ENCODE measurements around the gene APLP1. TPM values are rescaled to one million over a fixed set of nuclear protein-coding genes. Genes with fewer than 3 reads are reported as not detected.

The APLP1 gene
- total and polyA plus RNA-seq, 7 donors, result 0.48 to 4.1 (median 0.84) TPM

DNA sequence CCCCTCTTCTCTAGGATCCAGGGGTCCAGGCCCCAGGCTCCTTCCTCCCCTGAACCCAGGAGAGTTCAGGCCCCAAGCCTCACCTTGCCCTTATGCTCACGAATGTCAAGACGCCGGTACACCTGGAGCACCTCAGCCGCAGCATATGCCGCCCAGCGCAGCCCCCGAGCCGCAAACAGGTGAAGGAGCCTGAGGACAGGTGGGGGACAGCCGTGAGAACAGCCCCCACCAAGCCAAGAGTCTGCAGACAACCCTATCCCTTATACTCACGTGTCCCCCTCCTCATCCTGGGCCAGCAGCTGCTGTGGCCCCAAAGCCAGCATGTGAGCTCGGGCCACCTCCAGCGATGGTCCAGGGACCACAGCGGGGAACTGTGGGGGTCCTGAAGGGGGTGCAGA is 28.3 kb downstream of the APLP1 start:
- WGBS, 3 donors, result 91 to 94% (median 93%) methylated on average over 13 of the region's 13 CpGs
- H3K36me3 ChIP-seq (ENCODE audit: insufficient read depth in 1 of 2, low read depth in 1 of 2), result peaks cover 0 to 29% of the 10 kb centered on the region in 2 donors
- peaks cover 0 to 4% (median 0%) of the 10 kb centered on the region in 3 donors for H3K27me3 ChIP-seq (ENCODE audit: insufficient read depth in 3 of 3, low read length in 2 of 3)
- DNase-seq, result no peak
- H3K9me3 ChIP-seq, result no peaks in the 10 kb centered on the region
- intact Hi-C loops (cut with DNase I), result no loop called here
- no peak overlapping the region for H3K27ac ChIP-seq
- no peak overlapping the region for H3K4me3 ChIP-seq
- TF ChIP-seq, protein P1, sequence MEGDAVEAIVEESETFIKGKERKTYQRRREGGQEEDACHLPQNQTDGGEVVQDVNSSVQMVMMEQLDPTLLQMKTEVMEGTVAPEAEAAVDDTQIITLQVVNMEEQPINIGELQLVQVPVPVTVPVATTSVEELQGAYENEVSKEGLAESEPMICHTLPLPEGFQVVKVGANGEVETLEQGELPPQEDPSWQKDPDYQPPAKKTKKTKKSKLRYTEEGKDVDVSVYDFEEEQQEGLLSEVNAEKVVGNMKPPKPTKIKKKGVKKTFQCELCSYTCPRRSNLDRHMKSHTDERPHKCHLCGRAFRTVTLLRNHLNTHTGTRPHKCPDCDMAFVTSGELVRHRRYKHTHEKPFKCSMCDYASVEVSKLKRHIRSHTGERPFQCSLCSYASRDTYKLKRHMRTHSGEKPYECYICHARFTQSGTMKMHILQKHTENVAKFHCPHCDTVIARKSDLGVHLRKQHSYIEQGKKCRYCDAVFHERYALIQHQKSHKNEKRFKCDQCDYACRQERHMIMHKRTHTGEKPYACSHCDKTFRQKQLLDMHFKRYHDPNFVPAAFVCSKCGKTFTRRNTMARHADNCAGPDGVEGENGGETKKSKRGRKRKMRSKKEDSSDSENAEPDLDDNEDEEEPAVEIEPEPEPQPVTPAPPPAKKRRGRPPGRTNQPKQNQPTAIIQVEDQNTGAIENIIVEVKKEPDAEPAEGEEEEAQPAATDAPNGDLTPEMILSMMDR (IDR thresholded peaks at IDR 0.05), result no peak
- no peak for ATAC-seq
- H3K4me1 ChIP-seq, result peaks cover 7% of the 10 kb centered on the region

DNA sequence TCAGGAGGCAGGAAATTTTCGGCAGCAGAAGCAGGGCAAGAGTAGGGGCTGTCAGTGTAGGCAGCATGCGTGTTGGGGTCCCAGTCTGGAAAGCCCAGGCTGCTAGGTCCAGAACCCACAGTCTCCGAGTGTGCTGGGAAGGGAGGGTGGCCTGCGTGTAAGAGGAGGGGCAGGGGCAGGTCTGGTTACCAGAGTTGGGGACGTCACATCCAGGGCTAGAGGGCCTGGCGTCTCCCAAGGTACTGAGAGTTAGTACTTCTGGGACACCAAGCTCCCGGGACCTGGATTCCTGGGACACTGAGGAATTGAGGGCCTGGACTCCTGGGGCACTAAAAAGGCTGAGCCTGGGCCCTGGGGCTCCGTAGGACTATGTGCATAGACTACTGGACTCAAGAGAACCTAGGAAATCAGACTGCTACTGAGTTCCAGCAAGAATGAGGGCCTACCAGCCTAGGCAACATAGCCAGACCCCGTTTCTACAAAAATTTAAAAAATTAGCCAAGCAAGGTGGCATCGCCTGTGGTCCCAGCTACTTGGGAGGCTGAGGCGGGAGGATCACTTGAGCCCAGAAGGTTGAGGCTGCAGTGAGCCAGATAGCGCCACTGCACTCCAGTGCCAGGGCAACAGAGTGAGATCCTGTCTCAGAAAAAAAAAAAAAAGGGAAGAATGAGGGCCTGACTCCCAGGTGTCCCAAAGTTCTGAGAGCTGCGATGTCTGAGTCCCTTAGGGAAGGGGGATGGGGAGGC is 29.5 kb downstream of the APLP1 start:
- DNase-seq (no peak), ATAC-seq (no peak)
- intact Hi-C loops (cut with DNase I), result no loop called here
- TF ChIP-seq, protein P1 (IDR thresholded peaks at IDR 0.05), result no peak
- Histone ChIP-seq H3K4me3 (peak overlapping the region; percentile 81), H3K27ac (no peak overlapping the region), H3K27me3 (ENCODE audit: insufficient read depth in 3 of 3, low read length in 2 of 3) (peaks cover 0 to 4% (median 2%) of the 10 kb centered on the region in 3 donors), H3K9me3 (no peaks in the 10 kb centered on the region), H3K4me1 (peaks cover 7% of the 10 kb centered on the region), H3K36me3 (ENCODE audit: insufficient read depth in 1 of 2, low read depth in 1 of 2) (peaks cover 0 to 25% of the 10 kb centered on the region in 2 donors)
- 86 to 91% (median 88%) methylated on average over 13 of the region's 13 CpGs for WGBS, 3 donors

DNA sequence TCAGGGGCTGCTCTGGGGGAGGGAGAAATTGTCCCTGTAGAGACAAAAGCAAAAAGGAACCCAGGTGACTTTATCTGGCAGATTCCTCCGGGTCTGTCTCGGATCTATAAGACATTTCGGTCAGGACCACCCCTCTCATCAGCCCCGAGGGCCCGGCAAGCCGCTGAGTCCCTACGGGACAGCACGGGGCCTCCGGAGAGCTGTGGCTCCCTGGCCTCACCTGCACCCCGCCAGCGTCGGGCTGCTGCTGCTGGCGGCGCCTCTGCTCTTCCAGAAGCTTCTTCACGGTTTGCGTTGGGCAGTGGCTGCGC is 30.1 kb downstream of the APLP1 start:
- TF ChIP-seq, protein P1 (IDR thresholded peaks at IDR 0.05), result no peak
- Histone ChIP-seq H3K36me3 (ENCODE audit: insufficient read depth in 1 of 2, low read depth in 1 of 2) (peaks cover 0 to 22% of the 10 kb centered on the region in 2 donors), H3K4me1 (peaks cover 7% of the 10 kb centered on the region), H3K4me3 (peak overlapping the region; percentile 81), H3K27ac (no peak overlapping the region), H3K27me3 (ENCODE audit: insufficient read depth in 3 of 3, low read length in 2 of 3) (peaks cover 0 to 4% (median 2%) of the 10 kb centered on the region in 3 donors), H3K9me3 (no peaks in the 10 kb centered on the region)
- ATAC-seq (peak in 1 of 4 donors; percentile 7), DNase-seq (no peak)
- WGBS, 3 donors, result 13 to 21% (median 15%) methylated on average over 17 of the region's 17 CpGs
- intact Hi-C loops (cut with DNase I), result no loop called here

DNA sequence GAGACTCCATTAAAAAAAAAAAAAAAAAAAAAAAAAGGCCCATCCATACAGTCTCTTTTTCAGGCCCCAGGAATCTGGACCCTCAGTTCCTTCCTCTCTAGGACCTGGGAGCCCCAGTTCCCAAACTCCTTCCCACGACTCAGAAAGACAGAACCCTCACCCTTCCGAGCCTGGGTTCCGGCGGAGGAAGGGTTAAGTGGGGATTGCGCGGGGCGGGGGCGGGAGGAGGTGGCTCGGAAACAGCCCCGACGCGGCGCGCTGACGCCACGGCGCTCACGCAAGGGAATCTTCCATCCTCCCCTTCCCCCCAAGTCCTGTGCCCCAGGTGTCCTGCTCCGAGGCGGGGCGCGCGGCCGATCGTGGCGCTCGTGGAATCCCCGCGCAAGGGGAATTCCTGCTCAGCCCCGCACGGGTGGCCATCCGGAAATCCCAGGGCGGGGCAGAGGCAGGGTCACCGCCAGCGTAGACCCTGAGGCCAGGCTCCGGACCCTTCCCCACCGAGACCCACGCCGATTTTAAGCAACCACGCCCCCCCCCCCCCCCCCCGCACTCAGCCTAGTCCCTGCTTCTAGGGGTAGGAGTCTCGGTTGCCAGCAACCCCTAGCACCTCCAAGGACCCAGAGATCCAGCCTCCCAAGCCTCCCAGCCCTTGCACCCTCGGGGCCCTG is 31.3 kb downstream of the APLP1 start:
- H3K4me1 ChIP-seq, result peaks cover 7% of the 10 kb centered on the region
- peaks cover 0 to 15% of the 10 kb centered on the region in 2 donors for H3K36me3 ChIP-seq (ENCODE audit: insufficient read depth in 1 of 2, low read depth in 1 of 2)
- WGBS, 3 donors, result 0 to 1% (median 0%) methylated on average over 26 to 43 of the region's 43 CpGs
- intact Hi-C loops (cut with DNase I), result no loop called here
- TF ChIP-seq, protein P1 (IDR thresholded peaks at IDR 0.05), result no peak
- ATAC-seq (peak; percentile 81 to 95 (median 87)), DNase-seq (peak; percentile 81 to 86)
- peak overlapping the region; percentile 81 for H3K4me3 ChIP-seq
- H3K27me3 ChIP-seq (ENCODE audit: insufficient read depth in 3 of 3, low read length in 2 of 3), result peaks cover 0 to 4% (median 2%) of the 10 kb centered on the region in 3 donors
- H3K27ac ChIP-seq, result peak overlapping the region; percentile 41
- H3K9me3 ChIP-seq, result no peaks in the 10 kb centered on the region
